AG04450 (cell line): ENCODE measurements around the gene RABGAP1L. TPM values are rescaled to one million over a fixed set of nuclear protein-coding genes. Genes with fewer than 3 reads are reported as not detected.

Experiments used
- CTCF ChIA-PET: fragments of 300-600, 350-600 bp; formaldehyde crosslinking; extraction: SDS; loops from one replicate; lab custom pipeline; 2022; ENCODE audit warnings: antibody characterized with exemption, inconsistent platforms; lab: Charles Lee
- POLR2A ChIA-PET: fragments of 350-600 bp; formaldehyde crosslinking; extraction: SDS; loops from one replicate; lab custom pipeline; 2021; ENCODE audit warnings: antibody characterized with exemption, inconsistent platforms; lab: Yijun Ruan, JAX
- DNase-seq: peaks from one replicate; pipeline ENCODE4 v3.0.0-alpha.2; 2011; ENCODE audit warnings: low read depth, low spot score
- H3K27ac ChIP-seq: one replicate; pipeline ENCODE4 v1.5.1; 2012; ENCODE audit warnings: low read depth, low read length, control low read depth
- H3K27me3 ChIP-seq: one replicate; pipeline ENCODE4 v1.6.0; 2012; ENCODE audit warnings: low read length; ENCODE audit not compliant: control insufficient read depth, insufficient read depth
- H3K4me3 ChIP-seq: 2 replicates; pipeline ENCODE4 v1.5.1; 2011; ENCODE audit warnings: mild to moderate bottlenecking, low read depth, low read length, control low read depth
- H3K9me3 ChIP-seq: 2 replicates; pipeline ENCODE4 v1.5.1; 2012; ENCODE audit warnings: low read length; ENCODE audit not compliant: control insufficient read depth, insufficient read depth
- CTCF ChIP-seq: IDR thresholded peaks from 2 replicates; pipeline ENCODE4 v1.5.1; 2011; ENCODE audit warnings: low read depth, low read length, control low read depth, inconsistent platforms
- polyA plus RNA-seq: library from polyadenylated mRNA; depleted of rRNA; stranded (reverse); fragments of >200 nt; gene quantifications from 2 replicates; pipeline ENCODE4 v1.2.3, GENCODE V29; 2011

RABGAP1L gene
- polyA plus RNA-seq, 1 experiment = 21.2 TPM

GRCh38 chr1:174678657-174679056, 519.3 kb downstream of the RABGAP1L start:
- ChIA-PET POLR2A (interaction anchor here (0.5 kb wide), 1 partner anchor 48 kb away, joined by 3 read pairs; no protein-coding TSS in a partner anchor), CTCF (no interaction called here)
- no peak overlapping the region for H3K4me3 ChIP-seq
- H3K27me3 ChIP-seq = no peaks in the 10 kb centered on the region
- no peak overlapping the region for H3K27ac ChIP-seq
- no peaks in the 10 kb centered on the region for H3K9me3 ChIP-seq
- no peak for TF ChIP-seq CTCF
- DNase-seq = no peak

- Histone ChIP-seq H3K4me3 (no peak overlapping the region), H3K27ac (no peak overlapping the region), H3K9me3 (no peaks in the 10 kb centered on the region), H3K27me3 (no peaks in the 10 kb centered on the region)
- no peak for DNase-seq
- TF ChIP-seq CTCF = no peak
- ChIA-PET POLR2A (no interaction called here), CTCF (no interaction called here)
These were observed 520.8 kb downstream of the RABGAP1L start for GRCh38 chr1:174680101-174680500.

- Histone ChIP-seq H3K9me3 (no peaks in the 10 kb centered on the region), H3K27me3 (no peaks in the 10 kb centered on the region), H3K4me3 (no peak overlapping the region), H3K27ac (no peak overlapping the region)
- ChIA-PET CTCF (interaction anchor here (0.5 to 2.0 kb wide), 6 partner anchors 10 to 607 kb away, joined by 4 to 9 read pairs (median 5); no protein-coding TSS in a partner anchor), POLR2A (interaction anchor here (0.7 kb wide), 2 partner anchors 343 to 1218 kb away, joined by 4 to 5 read pairs; no protein-coding TSS in a partner anchor)
- TF ChIP-seq CTCF = no peak
- DNase-seq = peak; percentile 72
These were observed 523.2 kb downstream of the RABGAP1L start for GRCh38 chr1:174682419-174683008.

- POLR2A ChIA-PET = interaction anchor here (0.6 kb wide), 1 partner anchor 1179 kb away, joined by 3 read pairs; no protein-coding TSS in a partner anchor
- no peak for DNase-seq
- H3K9me3 ChIP-seq = no peaks in the 10 kb centered on the region
- no peak overlapping the region for H3K27ac ChIP-seq
- TF ChIP-seq CTCF = no peak
- no peaks in the 10 kb centered on the region for H3K27me3 ChIP-seq
- CTCF ChIA-PET = interaction anchor here (2.5 kb wide), 1 partner anchor 424 kb away, joined by 9 read pairs; no protein-coding TSS in a partner anchor
- no peak overlapping the region for H3K4me3 ChIP-seq
These were observed 526.9 kb downstream of the RABGAP1L start for GRCh38 chr1:174686213-174686612.

GRCh38 chr1:174689524-174689923, 530.2 kb downstream of the RABGAP1L start:
- ChIA-PET POLR2A (no interaction called here), CTCF (interaction anchor here (0.5 kb wide), 1 partner anchor 462 kb away, joined by 4 read pairs; no protein-coding TSS in a partner anchor)
- Histone ChIP-seq H3K27ac (no peak overlapping the region), H3K9me3 (no peaks in the 10 kb centered on the region), H3K4me3 (no peak overlapping the region), H3K27me3 (no peaks in the 10 kb centered on the region)
- no peak for TF ChIP-seq CTCF
- DNase-seq = no peak
